Measurements from ENCODE around the gene NKAPL. TPM values are rescaled to one million over a fixed set of nuclear protein-coding genes. Genes with fewer than 3 reads are reported as not detected.

NKAPL gene
- polyA plus RNA-seq, 1 donor from 2014 or later: not detected

DNA sequence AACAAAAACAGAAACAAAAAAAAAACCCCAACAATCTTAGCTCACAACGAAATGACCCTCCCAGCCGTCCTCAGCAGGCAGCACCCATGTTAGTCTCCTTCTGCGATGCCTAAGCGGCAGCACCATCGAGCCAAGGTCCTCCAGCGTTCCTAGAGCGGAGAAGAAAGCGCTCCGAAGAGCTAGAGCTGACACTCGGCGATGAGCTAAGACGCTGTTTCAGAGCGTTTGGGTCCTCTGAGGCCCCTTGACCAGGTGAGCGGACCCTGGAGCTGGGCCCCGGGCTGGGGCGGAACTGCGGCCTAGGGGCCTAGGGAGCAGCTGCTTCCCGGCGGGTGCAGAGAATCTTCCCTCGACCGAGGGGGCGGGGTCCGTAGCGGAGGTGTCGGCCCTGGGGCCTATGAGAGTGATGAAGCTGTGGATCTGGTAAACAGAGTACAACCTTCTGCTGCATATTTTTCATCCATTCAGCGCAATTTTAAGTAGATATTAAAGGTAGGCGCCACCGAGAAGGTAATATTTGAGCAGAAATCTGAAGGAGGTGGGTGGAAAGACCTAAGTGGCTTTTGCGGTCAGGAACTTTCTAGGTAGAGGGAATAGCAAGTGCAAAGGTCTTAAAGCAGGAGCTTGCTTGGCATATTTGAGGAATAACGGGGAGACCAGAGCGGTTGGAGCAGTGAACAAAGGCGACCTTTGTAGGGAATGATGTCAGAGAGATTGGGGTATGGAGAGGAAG lies 8.0 kb downstream of the NKAPL start, which contains the start of gene ZSCAN26:
ZSCAN26 (plus strand) TSS at position 182 of the 733 bp plus-strand sequence. CDS start 4,777 bp downstream, outside the sequence.
- Histone ChIP-seq H3K4me3 (ENCODE audit: low read length) (peak within 1 kb of the TSS; percentile 74), H3K9me2 (ENCODE audit: insufficient read depth, low read length) (no peaks in the 10 kb centered on the region), H3F3A (ENCODE audit: insufficient read depth, low read length, poor library complexity, severe bottlenecking) (no peaks in the 10 kb centered on the region), H3K9ac (ENCODE audit: low read length) (peak within 1 kb of the TSS; percentile 96), H3K36me3 (ENCODE audit: insufficient read depth, low read length) (no peaks in the 10 kb centered on the region), H3K27me3 (ENCODE audit: insufficient read depth, low read depth, low read length) (no peaks in the 10 kb centered on the region), H3K9me3 (ENCODE audit: low read length) (no peaks in the 10 kb centered on the region), H3K4me2 (ENCODE audit: low read length) (peak within 1 kb of the TSS; percentile 90), H3K79me2 (replicated peaks; ENCODE audit: insufficient read depth, low read length) (peaks cover 40% of the 10 kb centered on the region), H3K27ac (ENCODE audit: low read length) (peak within 1 kb of the TSS; percentile 92), H2AFZ (ENCODE audit: low read depth, low read length) (peak within 1 kb of the TSS; percentile 73), H4K20me1 (ENCODE audit: insufficient read depth) (no peaks in the 10 kb centered on the region)
- TF ChIP-seq POLR2AphosphoS5 (IDR thresholded peaks at IDR 0.05): peak; percentile 93
- TF ChIP-seq SMC3 (conservative IDR thresholded peaks at IDR 0.05; ENCODE audit: poor library complexity): peak; percentile 62
- TF ChIP-seq MXI1 (conservative IDR thresholded peaks at IDR 0.05; ENCODE audit: poor library complexity, severe bottlenecking): peak; percentile 64
- peak; percentile 42 for TF ChIP-seq RAD21 (conservative IDR thresholded peaks at IDR 0.05)
- no peak for TF ChIP-seq EZH2 (IDR thresholded peaks at IDR 0.05; ENCODE audit: borderline replicate concordance, insufficient read depth, low read length, poor library complexity, severe bottlenecking)
- TF ChIP-seq, protein P1, sequence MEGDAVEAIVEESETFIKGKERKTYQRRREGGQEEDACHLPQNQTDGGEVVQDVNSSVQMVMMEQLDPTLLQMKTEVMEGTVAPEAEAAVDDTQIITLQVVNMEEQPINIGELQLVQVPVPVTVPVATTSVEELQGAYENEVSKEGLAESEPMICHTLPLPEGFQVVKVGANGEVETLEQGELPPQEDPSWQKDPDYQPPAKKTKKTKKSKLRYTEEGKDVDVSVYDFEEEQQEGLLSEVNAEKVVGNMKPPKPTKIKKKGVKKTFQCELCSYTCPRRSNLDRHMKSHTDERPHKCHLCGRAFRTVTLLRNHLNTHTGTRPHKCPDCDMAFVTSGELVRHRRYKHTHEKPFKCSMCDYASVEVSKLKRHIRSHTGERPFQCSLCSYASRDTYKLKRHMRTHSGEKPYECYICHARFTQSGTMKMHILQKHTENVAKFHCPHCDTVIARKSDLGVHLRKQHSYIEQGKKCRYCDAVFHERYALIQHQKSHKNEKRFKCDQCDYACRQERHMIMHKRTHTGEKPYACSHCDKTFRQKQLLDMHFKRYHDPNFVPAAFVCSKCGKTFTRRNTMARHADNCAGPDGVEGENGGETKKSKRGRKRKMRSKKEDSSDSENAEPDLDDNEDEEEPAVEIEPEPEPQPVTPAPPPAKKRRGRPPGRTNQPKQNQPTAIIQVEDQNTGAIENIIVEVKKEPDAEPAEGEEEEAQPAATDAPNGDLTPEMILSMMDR (IDR thresholded peaks at IDR 0.05; ENCODE audit: poor library complexity, severe bottlenecking): peak; percentile 10
- peak; percentile 95 for TF ChIP-seq TAF1 (IDR thresholded peaks at IDR 0.05; ENCODE audit: low read depth)
- peak; percentile 28 for TF ChIP-seq EP300 (conservative IDR thresholded peaks at IDR 0.05; ENCODE audit: poor library complexity, severe bottlenecking)
- TF ChIP-seq, protein P2, sequence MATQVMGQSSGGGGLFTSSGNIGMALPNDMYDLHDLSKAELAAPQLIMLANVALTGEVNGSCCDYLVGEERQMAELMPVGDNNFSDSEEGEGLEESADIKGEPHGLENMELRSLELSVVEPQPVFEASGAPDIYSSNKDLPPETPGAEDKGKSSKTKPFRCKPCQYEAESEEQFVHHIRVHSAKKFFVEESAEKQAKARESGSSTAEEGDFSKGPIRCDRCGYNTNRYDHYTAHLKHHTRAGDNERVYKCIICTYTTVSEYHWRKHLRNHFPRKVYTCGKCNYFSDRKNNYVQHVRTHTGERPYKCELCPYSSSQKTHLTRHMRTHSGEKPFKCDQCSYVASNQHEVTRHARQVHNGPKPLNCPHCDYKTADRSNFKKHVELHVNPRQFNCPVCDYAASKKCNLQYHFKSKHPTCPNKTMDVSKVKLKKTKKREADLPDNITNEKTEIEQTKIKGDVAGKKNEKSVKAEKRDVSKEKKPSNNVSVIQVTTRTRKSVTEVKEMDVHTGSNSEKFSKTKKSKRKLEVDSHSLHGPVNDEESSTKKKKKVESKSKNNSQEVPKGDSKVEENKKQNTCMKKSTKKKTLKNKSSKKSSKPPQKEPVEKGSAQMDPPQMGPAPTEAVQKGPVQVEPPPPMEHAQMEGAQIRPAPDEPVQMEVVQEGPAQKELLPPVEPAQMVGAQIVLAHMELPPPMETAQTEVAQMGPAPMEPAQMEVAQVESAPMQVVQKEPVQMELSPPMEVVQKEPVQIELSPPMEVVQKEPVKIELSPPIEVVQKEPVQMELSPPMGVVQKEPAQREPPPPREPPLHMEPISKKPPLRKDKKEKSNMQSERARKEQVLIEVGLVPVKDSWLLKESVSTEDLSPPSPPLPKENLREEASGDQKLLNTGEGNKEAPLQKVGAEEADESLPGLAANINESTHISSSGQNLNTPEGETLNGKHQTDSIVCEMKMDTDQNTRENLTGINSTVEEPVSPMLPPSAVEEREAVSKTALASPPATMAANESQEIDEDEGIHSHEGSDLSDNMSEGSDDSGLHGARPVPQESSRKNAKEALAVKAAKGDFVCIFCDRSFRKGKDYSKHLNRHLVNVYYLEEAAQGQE (IDR thresholded peaks at IDR 0.05; ENCODE audit: borderline replicate concordance): peak; percentile 96

DNA sequence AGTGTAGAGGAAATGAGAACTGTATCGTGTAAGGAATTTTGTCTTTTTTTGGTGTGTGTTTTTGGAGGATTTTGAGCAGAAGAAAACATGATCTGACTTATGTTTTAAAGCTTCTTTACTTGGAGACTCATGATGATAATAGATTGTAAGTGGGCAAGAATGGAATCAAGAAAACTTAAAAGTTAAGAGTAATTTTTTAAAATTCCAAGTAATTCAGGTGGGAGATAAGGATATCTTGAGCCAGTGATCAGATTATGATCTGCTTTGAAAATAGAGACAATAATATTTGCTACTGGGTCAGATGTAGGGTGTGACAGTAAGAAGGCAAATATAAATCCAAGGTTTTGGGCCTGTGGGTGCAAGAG lies 8.6 kb downstream of the NKAPL start:
- Histone ChIP-seq H3K4me2 (ENCODE audit: low read length) (peak overlapping the region; percentile 78), H3K27me3 (ENCODE audit: insufficient read depth, low read depth, low read length) (no peaks in the 10 kb centered on the region), H3K9ac (ENCODE audit: low read length) (peak overlapping the region; percentile 96), H3K4me3 (ENCODE audit: low read length) (peak overlapping the region; percentile 74), H3K9me2 (ENCODE audit: insufficient read depth, low read length) (no peaks in the 10 kb centered on the region), H3K36me3 (ENCODE audit: insufficient read depth, low read length) (peaks cover under 1% of the 10 kb centered on the region), H4K20me1 (ENCODE audit: insufficient read depth) (no peaks in the 10 kb centered on the region), H3K79me2 (replicated peaks; ENCODE audit: insufficient read depth, low read length) (peaks cover 40% of the 10 kb centered on the region), H2AFZ (ENCODE audit: low read depth, low read length) (peak overlapping the region; percentile 73), H3K9me3 (ENCODE audit: low read length) (no peaks in the 10 kb centered on the region), H3K27ac (ENCODE audit: low read length) (peak overlapping the region; percentile 92), H3F3A (ENCODE audit: insufficient read depth, low read length, poor library complexity, severe bottlenecking) (no peaks in the 10 kb centered on the region)
- TF ChIP-seq SMC3 (conservative IDR thresholded peaks at IDR 0.05; ENCODE audit: poor library complexity) (no peak), EZH2 (IDR thresholded peaks at IDR 0.05; ENCODE audit: borderline replicate concordance, insufficient read depth, low read length, poor library complexity, severe bottlenecking) (no peak), MXI1 (conservative IDR thresholded peaks at IDR 0.05; ENCODE audit: poor library complexity, severe bottlenecking) (no peak), EP300 (conservative IDR thresholded peaks at IDR 0.05; ENCODE audit: poor library complexity, severe bottlenecking) (no peak), POLR2AphosphoS5 (IDR thresholded peaks at IDR 0.05) (no peak), RAD21 (conservative IDR thresholded peaks at IDR 0.05) (no peak), TAF1 (IDR thresholded peaks at IDR 0.05; ENCODE audit: low read depth) (no peak)
- TF ChIP-seq, protein P1 (IDR thresholded peaks at IDR 0.05; ENCODE audit: poor library complexity, severe bottlenecking): no peak
- TF ChIP-seq, protein P2 (IDR thresholded peaks at IDR 0.05; ENCODE audit: borderline replicate concordance): no peak
